GM21526 (cell line): ENCODE results near the gene SLC25A17.
"Not testable (repeated sequence)": the region's sequence is repeated elsewhere in the genome, so short reads cannot be mapped to it uniquely, and the experiment has no call there.

ENCODE experiments used
- ATAC-seq: cut with Tn5 transposase; IDR thresholded peaks from one replicate; pipeline ENCODE4 v1.9.1; 2021; ENCODE audit warnings: moderate library complexity; ENCODE audit not compliant: unreplicated experiment, low FRiP score

Gene SLC25A17, protein sequence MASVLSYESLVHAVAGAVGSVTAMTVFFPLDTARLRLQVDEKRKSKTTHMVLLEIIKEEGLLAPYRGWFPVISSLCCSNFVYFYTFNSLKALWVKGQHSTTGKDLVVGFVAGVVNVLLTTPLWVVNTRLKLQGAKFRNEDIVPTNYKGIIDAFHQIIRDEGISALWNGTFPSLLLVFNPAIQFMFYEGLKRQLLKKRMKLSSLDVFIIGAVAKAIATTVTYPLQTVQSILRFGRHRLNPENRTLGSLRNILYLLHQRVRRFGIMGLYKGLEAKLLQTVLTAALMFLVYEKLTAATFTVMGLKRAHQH

DNA sequence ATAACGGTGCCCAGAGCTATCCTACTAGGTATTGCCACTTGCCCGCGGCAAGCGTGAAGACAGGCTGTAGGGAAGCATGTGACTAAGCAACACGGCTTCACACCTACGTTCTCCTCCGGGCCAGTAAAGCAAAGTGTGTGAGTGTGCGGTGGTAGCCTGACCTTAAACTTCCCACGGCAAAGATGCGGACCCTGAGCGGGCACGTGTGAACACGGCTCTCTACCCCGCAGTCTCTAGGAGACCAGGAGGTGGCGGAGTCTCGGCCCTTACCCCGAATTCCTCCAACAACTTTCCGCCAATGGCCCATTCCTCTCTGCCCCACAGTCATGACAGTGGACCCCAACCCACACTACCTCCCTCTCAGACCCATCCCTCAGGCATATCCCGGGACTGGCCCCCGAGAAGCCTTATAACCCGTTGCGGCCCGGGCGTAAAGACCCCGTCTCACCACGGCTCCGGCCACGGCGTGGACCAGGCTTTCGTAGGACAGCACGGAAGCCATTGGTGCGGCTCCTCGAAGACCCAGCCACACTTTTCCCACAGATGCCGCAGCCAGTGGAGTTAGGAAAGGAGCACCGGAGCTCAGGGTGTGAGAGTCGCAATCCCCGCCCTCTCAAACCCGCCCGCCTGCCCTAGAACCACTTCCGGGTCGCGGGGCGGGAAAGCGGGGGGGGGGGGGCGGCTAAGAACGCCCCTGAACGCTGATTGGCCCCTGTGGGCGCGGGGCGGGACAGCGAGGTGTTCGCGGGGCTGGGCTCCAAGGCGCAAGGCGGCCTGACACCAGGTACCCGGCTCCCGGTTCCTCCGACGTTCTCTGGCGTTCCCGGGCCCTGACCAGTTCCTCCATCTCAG lies at the start of gene SLC25A17:
TSS of gene SLC25A17 (minus strand) at position 600 of the 852 bp plus-strand sequence. CDS start at position 502, 98 bp downstream.
- no peak for ATAC-seq

DNA sequence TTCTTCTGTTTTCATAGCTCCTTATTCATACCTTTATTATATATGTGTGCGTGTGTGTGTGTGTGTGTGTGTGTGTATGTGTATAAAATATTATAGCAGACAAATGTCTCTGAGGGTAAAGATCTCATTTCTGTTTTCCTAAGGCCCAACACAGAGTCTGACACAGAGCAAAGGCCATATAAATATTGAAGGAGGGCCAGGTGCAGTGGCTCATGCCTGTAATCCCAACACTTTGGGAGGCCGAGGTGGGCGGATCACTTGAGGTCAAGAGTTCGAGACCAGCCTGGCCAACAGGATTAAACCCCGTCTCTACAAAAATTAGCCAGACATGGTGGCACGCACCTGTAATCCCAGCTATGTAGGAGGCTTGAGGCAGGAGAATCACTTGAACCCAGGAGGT lies 49.2 kb upstream of the SLC25A17 start:
- ATAC-seq, result not testable (repeated sequence)

DNA sequence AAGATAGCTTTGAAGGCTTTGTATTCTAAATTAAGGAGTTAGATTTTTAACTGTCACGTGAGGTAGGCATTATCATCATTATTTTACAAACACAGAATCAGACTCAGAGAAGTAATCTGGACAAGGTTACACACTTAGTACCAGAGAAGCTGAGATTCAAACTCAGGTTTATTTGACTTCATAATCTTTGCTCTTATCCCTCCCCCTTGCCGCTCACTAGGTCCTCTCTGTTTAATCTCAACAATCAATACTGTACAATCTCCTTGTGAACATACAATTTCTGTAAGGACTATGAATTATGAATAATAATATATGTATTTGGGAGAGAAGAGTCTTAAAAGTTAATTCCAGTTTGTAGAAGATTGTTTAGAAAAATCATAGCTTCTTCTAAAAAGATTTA lies 48.0 kb upstream of the SLC25A17 start:
- ATAC-seq, result no peak

DNA sequence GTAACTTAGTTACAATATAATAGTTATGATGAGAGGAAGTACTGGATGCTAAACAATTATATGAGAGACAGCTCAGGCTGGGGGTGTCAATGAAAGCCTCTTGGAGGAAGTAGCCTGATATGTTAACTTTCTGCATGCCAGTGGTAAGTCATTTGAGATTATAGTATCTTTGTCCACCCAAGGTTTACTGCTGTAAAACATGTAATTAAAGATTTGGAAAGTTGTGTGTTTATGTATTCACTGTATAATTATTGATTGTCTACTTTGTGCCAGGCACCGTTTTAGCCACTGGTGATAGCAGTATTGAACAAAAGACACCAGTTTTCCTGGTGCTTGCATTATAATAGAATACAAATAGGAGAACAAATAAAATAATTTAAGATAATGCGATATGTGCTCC lies 43.4 kb upstream of the SLC25A17 start:
- no peak for ATAC-seq

DNA sequence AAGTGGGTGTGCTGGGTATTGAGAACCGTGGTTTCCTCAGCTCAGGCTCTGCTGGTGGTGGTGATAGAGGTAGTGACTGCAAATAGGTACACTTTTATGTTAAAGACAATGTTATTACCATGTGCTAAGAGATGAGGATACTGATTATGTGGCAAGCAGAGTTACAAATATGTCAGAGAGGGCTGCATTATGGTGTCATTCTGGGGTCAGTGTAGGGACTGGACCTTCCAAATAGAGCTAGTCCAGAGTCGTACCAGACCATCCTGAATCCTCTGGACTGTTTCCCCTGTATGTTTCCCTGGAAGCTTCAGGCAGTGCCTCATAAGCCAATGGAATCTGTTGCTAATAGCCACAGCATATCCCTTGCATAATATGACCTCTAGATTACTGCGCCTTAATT lies 42.9 kb upstream of the SLC25A17 start, which contains the start of gene DNAJB7:
TSS of gene DNAJB7 (minus strand) at position 101 of the 400 bp plus-strand sequence. CDS start 119 bp downstream, outside the sequence.
- no peak for ATAC-seq

DNA sequence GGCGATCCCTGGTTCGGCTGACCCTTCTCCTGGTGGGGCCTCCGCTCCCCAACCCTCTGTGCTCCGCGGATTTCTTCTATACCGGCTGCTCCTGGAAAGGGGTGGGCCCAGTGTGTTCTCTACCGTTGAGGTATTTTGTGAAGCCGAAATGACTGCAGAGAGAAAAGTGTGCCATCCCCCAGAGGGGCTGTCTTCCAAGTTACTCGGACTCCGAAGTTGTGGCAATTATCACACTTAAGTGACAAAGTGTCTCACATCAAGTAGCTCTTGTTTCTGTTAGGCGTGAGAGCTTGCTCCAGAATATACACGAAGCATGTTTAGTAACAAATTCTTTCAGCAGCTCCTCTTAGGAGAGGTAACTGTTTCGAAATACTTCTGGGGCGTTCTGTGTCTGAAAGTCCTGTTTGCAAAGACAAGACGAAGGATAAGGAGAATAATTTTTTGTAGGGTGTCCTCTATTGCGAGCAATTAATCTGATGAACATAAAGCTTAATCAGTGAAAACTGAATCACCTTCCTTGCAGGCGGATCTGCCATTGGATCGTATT lies 38.2 kb upstream of the SLC25A17 start:
- ATAC-seq, result no peak

DNA sequence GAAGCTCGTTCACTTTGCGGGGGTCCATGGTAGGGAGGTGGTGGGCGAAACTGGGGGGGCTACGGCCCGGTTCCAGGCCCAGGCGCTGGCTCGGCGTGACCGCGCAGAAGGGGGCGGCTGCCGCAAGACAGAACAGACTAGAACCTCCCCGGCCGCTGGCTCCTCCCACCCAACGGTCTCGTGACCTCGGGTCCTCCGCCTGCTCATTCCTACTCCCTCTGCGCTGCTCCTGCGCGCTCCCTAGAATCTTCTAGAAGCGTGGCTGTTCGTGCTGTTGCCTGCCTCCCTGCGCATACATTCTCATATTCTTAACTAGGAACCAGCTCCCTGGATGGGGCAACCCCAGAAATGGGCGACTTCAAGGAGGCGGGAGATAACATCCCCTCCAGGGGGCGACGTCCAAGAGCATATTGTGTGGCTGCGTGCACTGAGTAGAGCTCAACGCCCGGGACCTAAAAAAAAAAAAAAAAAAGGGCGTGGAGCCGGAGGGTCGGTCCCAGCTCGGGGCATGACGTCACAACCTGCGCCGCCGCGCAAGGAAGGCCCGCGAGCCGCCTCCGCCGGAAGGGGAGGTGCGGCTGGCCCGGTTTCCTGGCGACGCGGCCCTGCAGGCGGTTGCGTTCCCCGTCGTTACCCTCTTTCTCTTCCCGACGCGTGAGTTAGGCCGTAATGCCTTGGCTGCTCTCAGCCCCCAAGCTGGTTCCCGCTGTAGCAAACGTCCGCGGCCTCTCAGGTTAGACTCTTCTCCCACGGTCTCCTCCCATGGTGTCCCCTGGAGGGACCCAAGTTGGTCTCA lies 37.6 kb upstream of the SLC25A17 start, which contains the start of the genes ST13 and XPNPEP3:
TSS of gene ST13 (minus strand) at position 127 of the 796 bp plus-strand sequence. CDS start at position 28, 99 bp downstream.
TSS of gene XPNPEP3 (plus strand) at position 636 of the 796 bp plus-strand sequence. CDS start at position 670, 34 bp downstream.
- ATAC-seq, result peak; percentile 75

DNA sequence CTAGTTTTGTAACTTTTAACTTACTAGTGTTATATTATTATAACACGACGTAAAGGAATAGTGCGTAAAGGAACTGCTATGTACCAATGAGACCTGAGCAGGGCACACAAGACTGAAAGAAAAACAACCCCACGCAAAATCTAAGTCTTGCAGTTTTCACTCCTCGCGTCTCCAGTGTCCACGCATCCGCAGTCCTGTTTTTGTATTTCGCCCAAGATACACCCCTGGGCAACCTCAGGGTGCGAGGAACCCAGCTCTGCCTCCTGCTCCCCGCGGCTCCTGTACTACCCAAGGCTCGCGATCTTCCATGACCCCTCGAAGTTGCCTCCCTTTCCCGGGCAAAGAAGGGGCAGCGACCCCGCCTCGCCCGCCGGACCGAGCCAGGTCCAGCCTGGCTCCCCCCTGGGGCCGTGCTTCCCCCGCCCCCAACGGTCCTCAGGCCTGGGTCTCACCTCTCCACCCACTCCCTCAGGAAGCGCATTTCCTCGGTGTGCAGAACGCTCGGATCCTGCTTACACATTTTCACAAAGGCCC lies 36.9 kb upstream of the SLC25A17 start:
- peak; percentile 22 for ATAC-seq

DNA sequence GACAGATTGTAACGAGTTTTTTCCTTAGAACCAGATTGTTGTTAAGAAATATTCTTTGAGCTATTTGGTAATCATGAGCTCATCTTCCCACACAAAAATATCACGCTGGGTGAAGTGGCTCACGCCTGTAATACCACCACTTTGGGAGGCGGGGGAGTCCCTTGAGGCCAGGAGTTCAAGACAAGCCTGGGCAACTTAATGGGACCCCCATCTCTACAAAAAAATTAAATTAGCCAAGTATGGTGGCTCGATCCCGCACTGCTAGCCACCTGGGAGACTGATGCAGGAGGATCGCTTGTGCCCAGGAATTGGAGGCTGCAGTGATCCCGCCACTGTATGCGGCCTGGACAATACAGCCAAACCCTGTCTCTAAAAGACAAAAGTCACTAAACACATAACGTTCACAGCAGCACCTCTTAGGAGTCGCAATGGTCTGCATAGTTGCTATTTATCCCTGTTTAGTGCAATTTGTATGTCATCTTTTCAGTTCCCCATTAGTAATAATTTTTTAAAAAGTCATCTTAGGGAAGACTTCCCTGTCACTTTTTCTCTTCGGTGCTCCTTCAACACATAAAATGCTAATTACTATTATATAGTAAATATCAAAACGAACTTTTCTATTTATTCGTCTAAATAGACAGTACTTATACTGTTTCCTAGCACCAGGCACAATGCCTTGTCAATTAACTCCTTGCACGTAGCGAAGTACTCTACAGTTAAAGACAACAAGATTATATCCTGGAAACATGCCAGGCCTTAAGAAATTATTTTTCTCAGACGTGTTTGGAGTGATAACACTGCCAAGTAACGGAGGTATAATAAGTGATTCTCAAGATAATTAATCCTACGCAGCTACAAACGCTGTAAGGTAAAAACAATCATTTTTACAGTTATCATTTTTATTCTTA lies 36.2 kb upstream of the SLC25A17 start:
- no peak for ATAC-seq

DNA sequence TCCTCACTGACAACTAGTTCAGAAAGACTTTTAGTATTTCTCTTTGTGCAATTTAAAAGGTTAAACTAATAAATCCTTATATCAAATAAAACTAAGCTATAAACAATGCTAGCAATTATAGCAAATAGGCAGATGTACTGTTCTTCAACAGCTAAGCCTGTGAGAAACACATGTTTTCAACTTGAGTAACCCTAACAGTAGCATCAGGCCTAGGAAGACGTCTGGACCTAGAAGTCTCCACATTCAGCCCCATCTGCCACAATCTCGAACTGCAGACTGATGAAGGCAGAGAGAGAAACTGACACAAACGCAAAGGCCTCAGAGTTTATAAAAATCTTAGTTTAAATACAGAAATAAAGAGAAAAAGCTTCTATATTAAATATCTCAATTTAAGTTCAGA lies 34.8 kb upstream of the SLC25A17 start:
- ATAC-seq, result no peak

DNA sequence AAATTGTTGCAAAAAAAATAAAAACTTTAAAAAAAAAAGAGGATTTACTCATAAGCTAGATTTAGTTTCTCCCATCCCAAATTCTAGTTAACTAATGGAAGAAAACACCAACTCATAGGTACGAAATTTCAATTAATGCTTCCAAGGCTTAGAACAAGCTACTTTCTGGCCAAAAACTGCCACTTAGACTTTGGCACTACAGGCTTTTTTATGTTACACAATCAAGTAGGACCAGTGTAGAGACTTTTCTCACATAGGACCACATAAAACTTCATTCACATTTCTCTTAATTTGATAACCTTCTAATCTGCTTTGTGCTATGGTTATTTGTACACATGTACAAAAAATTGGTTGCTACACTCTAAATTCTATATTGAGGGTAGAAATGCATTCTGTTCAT lies 34.2 kb upstream of the SLC25A17 start:
- ATAC-seq, result no peak

DNA sequence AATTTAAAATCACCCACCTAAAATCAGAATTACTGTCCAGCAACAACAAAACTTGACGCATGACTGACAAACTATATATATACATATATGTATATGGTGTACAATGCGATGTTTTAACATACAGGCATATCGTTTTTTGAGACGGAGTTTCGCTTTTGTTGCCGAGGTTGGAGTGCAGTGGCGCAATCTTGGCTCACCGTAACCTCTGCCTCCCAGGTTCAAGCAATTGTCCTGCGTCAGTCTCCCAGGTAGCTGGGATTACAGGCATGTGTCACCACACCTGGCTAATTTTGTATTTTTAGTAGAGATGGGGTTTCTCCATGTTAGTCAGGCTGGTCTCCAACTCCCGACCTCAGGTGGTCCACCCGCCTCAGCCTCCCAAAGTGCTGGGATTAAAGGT lies 26.7 kb upstream of the SLC25A17 start:
- ATAC-seq, result not testable (repeated sequence)

DNA sequence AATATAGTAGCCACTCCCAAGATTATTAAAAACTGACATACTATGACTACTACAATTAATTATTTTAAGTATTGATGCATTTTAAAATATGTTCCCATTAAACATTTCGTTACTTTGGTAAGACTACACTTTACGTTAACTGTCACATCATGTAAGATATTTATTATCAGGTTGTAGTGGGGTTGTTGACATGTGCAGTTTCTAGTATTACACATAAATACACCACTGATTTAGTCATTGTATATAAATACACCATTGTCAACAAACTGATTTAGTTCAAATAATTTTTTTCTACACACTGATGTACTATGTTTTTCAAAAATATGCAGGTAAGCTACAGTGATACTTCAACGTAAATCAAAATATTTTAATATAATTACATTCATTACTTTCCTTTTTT lies 25.8 kb upstream of the SLC25A17 start:
- ATAC-seq, result no peak

DNA sequence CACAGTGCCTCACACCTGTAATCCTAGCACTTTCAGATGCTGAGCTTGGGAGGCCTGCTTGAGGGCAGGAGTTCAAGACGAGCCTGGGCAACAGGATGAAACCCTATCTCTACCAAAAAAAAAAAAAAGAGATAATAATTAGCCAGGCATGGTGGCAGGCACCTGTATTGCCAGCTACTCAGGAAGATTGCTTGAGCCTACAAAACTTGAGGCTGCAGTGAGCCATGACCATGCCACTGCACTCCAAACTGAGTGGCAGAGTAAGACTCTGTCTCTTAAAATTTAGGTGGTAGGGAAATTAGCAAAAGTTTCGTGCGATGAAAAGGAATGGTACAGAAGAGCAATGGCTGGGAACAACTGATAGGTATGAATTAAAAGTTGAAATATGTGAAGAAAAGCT lies 19.3 kb upstream of the SLC25A17 start:
- no peak for ATAC-seq

DNA sequence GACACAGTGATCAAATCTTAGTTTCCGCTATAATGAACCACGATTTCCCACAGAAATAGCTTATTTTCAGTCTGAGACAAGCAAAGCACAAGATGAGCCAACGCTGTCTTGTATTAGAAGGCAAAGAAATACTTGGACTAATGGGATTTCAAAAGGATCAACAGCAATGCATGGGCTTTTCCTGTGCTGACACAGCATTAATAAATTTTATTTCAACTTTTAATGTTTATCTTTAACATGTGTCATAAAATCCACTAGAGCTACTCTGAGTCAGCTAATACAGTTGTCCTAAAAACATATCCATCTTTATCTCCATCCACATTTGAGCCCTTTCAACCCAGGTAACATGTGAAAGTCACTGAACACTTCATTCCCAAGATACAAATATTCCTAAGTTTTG lies 15.5 kb upstream of the SLC25A17 start:
- ATAC-seq, result no peak

DNA sequence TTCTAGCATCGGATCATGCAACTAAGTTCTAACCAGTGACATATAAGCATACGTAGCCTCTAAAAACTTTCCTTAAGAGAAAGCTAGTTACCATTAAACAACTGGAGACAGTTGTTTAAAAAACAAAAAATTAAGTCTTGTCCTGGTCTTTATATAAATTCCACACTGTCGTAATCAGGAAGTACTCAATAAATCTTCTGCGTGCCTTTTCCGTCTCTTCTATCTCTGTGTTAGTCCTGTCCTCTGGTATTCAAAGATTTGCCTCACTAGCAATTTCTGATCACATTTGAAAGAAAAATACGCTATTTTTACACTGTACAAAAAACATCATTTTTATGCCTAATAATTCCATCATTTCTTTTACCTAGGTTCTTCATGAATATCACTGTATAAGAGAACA lies 10.0 kb upstream of the SLC25A17 start:
- no peak for ATAC-seq

DNA sequence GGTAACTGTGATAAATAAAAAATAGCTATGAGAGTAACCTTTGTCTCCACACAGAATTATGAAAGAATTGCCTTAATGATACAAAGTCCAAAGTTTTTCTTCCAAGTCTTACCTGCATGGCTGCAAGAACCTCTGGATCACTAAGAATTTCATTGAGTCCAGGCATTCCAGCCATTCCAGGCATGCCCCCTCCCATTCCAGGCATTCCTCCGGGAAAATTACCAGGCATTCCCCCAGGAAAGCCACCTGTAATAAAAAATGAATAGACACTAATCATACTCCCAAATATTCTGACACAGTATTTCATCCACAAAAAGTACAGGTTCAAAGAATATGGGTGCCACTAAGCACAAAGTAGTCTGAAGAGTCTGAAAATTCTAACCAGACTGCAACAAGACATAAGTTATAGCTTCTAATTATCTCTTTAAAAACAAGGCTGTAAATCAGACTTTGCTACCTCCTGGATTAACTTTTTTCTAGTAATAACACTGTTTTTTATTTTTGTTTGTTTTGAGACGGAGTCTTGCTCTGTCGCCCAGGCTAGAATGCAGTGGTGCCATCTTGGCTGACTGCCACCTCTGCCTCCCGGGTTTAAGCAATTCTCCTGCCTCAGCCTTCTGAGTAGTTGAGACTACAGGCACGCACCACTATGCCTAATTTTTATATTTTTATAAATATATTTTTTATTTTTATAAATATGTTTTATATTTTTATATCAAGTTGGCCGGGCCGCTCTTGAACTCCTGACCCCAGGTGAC lies 8.0 kb upstream of the SLC25A17 start:
- ATAC-seq, result no peak

DNA sequence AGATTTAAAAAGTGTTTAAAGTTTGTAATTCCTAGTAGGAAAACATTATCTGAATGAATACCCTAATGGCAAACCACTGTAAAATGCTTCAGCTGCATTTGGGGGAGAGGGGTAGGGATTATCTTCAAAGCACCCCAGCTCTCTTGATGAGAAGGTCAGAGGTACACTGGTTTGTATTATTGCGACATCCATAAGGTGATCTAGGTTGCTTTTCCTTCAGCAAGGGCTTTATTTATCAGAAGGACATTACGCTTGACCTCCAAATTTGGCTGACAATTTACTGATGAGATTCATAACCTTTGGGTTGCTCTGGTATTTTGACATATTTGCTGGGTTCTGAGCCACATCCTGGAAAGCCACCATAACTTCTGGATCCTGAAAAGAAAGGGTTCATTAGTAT lies 7.1 kb upstream of the SLC25A17 start:
- not testable (repeated sequence) for ATAC-seq
